ENCODE data around the gene SOX21. TPM values are rescaled to one million over a fixed set of nuclear protein-coding genes. Genes with fewer than 3 reads are reported as not detected.

SOX21 gene
- total and polyA plus RNA-seq, 2 of the 8 experiments (the other 6 are each of a cell fraction or from before 2014, with no cell fraction given), result 3.9 TPM

DNA sequence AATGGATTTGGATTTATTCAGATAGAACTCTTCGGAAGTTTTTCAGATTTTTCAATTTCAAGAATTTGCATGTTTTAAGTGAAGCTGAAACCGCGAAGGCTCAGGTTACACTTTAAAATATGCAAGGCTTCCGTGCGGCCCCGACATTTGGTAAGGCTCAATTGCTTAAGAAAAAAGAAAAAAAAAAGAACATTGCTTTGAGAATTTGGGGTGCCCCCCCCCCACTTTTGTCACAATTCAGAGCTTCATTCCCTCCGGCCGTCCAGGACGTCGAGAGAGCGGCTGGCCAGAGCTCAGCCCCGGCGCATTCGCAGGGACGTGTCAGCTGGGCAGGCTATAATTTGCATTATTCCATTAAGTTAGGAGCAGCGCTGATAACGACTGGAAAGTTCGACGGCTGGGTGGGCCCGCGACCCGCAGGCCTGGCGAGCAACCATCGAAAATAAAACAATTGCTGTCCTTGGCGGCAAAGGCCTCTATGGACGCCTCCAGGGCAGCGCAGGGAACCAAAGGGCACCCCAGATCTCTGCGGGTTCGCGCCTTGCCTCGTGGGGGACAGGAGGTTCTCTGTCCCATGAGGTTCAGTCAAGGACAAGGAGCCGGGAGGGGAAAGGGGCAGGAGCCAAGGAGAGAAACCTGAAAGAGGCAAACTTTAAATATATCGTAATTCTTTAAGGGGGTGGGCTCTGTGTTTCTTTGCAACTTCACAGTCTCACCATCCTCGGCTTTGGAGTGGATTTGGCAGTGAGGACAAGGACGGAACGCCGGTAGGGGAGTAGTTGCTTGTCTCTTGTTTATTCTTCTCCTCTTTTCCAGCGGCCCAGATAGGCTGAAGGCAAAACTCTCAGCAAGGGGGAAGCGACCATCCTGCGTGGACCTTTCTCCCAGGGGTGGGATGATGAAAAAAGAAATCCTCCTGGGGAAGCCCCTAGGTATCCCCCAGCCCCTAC lies 7.0 kb downstream of the SOX21 start (continued):
- TF ChIP-seq, protein P1, sequence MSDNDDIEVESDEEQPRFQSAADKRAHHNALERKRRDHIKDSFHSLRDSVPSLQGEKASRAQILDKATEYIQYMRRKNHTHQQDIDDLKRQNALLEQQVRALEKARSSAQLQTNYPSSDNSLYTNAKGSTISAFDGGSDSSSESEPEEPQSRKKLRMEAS (IDR thresholded peaks at IDR 0.05), result peak; percentile 95
- TF ChIP-seq TBP (IDR thresholded peaks at IDR 0.05; ENCODE audit: low read depth, low read length) (no peak), RNF2 (IDR thresholded peaks at IDR 0.05; ENCODE audit: borderline replicate concordance, low read depth, low read length, missing control alignments, poor library complexity, severe bottlenecking) (peak; percentile 59), RFX5 (IDR thresholded peaks at IDR 0.05; ENCODE audit: borderline replicate concordance, low read depth, low read length) (no peak), BACH1 (IDR thresholded peaks at IDR 0.05; ENCODE audit: low read length) (0 out of 2 replicates have a peak, but pooled peaks have one; percentile 11), SIX5 (IDR thresholded peaks at IDR 0.05; ENCODE audit: low read depth, low read length) (no peak), KDM5A (IDR thresholded peaks at IDR 0.05; ENCODE audit: low read length) (no peak), ASH2L (IDR thresholded peaks at IDR 0.05; ENCODE audit: low read length) (peak; percentile 79)
- TF ChIP-seq, protein P2, sequence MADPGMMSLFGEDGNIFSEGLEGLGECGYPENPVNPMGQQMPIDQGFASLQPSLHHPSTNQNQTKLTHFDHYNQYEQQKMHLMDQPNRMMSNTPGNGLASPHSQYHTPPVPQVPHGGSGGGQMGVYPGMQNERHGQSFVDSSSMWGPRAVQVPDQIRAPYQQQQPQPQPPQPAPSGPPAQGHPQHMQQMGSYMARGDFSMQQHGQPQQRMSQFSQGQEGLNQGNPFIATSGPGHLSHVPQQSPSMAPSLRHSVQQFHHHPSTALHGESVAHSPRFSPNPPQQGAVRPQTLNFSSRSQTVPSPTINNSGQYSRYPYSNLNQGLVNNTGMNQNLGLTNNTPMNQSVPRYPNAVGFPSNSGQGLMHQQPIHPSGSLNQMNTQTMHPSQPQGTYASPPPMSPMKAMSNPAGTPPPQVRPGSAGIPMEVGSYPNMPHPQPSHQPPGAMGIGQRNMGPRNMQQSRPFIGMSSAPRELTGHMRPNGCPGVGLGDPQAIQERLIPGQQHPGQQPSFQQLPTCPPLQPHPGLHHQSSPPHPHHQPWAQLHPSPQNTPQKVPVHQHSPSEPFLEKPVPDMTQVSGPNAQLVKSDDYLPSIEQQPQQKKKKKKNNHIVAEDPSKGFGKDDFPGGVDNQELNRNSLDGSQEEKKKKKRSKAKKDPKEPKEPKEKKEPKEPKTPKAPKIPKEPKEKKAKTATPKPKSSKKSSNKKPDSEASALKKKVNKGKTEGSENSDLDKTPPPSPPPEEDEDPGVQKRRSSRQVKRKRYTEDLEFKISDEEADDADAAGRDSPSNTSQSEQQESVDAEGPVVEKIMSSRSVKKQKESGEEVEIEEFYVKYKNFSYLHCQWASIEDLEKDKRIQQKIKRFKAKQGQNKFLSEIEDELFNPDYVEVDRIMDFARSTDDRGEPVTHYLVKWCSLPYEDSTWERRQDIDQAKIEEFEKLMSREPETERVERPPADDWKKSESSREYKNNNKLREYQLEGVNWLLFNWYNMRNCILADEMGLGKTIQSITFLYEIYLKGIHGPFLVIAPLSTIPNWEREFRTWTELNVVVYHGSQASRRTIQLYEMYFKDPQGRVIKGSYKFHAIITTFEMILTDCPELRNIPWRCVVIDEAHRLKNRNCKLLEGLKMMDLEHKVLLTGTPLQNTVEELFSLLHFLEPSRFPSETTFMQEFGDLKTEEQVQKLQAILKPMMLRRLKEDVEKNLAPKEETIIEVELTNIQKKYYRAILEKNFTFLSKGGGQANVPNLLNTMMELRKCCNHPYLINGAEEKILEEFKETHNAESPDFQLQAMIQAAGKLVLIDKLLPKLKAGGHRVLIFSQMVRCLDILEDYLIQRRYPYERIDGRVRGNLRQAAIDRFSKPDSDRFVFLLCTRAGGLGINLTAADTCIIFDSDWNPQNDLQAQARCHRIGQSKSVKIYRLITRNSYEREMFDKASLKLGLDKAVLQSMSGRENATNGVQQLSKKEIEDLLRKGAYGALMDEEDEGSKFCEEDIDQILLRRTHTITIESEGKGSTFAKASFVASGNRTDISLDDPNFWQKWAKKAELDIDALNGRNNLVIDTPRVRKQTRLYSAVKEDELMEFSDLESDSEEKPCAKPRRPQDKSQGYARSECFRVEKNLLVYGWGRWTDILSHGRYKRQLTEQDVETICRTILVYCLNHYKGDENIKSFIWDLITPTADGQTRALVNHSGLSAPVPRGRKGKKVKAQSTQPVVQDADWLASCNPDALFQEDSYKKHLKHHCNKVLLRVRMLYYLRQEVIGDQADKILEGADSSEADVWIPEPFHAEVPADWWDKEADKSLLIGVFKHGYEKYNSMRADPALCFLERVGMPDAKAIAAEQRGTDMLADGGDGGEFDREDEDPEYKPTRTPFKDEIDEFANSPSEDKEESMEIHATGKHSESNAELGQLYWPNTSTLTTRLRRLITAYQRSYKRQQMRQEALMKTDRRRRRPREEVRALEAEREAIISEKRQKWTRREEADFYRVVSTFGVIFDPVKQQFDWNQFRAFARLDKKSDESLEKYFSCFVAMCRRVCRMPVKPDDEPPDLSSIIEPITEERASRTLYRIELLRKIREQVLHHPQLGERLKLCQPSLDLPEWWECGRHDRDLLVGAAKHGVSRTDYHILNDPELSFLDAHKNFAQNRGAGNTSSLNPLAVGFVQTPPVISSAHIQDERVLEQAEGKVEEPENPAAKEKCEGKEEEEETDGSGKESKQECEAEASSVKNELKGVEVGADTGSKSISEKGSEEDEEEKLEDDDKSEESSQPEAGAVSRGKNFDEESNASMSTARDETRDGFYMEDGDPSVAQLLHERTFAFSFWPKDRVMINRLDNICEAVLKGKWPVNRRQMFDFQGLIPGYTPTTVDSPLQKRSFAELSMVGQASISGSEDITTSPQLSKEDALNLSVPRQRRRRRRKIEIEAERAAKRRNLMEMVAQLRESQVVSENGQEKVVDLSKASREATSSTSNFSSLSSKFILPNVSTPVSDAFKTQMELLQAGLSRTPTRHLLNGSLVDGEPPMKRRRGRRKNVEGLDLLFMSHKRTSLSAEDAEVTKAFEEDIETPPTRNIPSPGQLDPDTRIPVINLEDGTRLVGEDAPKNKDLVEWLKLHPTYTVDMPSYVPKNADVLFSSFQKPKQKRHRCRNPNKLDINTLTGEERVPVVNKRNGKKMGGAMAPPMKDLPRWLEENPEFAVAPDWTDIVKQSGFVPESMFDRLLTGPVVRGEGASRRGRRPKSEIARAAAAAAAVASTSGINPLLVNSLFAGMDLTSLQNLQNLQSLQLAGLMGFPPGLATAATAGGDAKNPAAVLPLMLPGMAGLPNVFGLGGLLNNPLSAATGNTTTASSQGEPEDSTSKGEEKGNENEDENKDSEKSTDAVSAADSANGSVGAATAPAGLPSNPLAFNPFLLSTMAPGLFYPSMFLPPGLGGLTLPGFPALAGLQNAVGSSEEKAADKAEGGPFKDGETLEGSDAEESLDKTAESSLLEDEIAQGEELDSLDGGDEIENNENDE (IDR thresholded peaks at IDR 0.05; ENCODE audit: insufficient replicate concordance, low read length), result peak; percentile 52
